ENCODE results near the gene OTUD7B.
"Not testable (repeated sequence)": the region's sequence is repeated elsewhere in the genome, so short reads cannot be mapped to it uniquely, and the experiment has no call there.

Gene OTUD7B

GRCh38 chr1:150001415-150001814, 9.1 kb downstream of the OTUD7B start:
- no peak for DNase-seq

DNA sequence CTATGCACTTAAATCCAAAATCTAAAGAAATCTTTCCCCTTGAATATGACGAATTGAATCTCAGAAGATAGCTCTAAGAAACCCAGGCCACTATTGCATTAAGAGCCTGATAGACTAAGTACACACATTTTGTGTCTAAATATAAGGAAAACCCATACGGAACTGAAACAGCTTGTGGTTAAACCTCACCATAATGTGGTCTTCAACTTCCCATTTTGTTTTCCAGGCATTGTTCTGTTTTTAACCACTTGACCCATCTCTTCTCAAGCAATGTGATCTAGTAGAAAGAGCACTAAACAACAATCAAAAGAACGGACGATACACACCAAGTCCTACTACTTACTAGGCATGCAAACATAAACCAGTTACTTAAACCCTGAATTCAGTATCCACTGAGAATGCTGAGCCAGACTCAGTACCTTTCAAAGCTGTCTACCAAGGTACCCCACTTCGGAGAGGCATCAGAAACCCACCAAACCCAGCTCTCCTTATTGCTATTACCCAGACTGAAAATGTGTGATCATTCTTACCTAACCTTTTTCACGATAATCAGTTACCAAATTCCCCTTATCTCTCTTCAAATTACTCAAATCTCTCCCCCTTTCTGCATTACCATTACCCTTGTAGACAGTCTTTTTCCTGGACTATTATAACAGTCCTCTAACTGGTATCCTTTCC, 12.8 kb downstream of the OTUD7B start:
- no peak for DNase-seq

DNA sequence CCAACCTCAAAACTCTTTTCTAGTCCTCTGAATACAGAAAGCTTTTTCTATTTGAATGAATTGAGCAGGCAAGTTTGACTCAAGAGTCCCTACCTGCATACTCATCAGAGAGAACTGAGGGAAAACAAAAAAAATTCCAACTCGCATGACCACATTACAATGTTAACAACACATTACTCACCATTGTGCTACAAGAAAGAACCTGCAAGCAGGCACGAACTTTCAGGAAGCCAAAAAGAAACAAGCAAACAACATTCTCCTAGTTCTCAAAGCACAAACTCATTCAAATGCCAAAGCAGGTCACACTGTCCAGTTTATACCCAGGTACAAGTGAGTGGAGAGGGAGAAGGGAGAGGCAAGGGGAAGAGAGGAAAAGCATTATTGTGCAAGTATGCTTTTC, 14.6 kb downstream of the OTUD7B start:
- no peak for DNase-seq

- no peak for DNase-seq
Observed at GRCh38 chr1:149993764-149994163, 16.8 kb downstream of the OTUD7B start.

- no peak for DNase-seq
Observed at GRCh38 chr1:149993181-149993580, 17.3 kb downstream of the OTUD7B start.

DNA sequence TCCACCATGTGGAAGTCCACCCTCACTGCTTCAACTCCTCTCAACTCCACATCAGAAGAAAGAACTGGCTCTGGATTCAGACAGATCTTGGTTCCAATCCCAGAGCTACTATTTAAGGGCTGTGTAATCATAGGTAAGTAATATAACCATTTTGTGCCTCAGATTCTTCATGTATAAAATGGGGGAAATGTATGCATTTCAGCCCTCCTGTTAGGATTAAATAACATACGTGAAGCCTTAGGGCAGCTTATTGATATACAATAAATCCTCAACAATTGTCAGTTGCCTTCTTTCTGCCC, 23.3 kb downstream of the OTUD7B start:
- no peak for DNase-seq

DNA sequence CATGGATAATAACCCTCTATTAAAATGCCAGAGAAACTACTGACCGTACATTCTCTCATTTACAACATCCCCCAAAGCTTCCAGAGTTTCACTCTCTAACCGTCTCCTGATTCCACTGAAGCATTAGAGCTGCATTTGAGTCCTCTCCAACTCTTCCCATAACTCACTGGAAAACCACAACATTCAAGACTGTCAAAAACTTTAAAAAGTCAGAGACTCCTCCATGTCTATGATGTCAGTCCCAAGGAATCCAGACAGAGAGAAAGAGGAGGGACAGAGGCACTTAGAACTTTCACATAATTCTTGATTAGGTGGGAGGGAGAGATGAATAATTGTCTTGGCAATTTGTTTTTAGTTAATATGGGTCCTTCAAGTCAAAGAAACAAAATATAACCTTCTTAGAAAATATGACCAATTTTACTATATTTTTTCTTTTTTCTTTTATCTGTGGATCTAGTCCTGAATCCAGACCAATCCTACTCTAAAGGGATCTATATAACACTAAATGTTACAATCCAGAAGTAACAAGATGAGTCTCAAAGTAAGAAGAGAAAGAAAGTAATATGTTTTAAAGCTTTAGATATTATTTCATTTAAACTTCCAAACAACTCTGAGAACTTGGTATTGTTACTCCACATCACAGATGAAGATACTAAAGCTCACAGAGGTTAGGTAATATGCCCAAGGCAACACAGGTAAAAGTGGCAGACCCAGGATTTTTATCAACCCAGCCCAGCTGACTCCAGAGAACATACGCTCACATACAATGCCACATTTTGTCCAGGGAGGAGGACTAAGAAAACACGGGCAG, 23.8 kb downstream of the OTUD7B start:
- DNase-seq, result no peak

DNA sequence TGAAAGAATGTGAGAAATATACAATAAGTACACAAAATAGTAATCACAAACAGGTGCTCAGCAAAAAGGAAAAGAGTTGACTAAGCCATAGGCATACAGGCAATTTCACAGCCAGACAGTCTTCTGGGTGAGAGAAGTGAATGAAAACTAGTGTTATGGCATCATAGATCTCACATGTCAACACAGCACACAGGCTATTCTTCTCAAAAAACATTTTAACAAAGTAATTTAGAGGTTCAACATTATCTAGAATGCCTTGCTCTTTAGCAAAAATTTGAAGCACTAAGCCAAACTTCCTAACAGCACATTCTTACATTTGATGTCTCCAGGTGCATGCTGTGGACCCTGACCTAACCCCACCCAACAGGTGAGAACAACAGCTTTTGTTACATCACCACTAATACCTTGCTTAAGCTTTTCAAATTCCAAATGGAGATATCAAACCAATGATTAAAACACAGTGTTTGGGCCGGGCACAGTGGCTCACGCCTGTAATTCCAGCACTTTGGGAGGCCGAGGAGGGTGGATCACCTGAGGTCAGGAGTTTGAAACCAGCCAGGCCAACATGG, 30.5 kb downstream of the OTUD7B start:
- DNase-seq, result no peak

DNA sequence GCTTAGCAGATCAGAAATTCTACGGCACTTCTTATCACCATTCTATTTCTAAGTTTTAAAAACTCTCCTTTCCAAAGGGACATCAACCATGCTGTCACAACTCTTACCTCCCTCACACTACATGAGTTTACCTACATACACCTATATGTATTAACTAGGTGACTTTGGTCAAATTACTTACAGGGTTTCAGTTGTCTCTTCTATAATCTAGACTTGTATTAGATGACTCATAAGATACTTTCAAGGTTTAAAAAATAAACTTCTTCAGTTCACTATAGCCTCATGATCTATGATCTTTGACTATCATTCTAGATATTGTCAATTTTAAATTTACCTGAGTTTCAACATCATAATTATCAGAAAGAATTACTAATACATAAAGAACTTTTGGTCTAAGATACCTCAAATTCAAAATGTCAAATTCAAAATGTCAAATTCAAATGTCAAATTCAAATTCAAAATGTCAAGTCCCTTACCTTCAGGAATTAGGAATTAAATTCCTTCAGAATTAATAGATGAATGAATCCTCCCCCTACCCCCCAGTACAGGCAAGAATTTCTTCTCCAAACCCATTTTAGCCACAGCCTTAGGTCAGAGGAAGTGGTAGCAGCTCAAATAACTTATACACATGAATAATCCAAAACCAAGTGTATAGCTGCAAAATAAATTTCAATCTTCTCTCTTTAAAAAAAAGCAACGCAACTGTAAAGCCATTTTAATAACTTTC, 31.1 kb downstream of the OTUD7B start:
- no peak for DNase-seq

DNA sequence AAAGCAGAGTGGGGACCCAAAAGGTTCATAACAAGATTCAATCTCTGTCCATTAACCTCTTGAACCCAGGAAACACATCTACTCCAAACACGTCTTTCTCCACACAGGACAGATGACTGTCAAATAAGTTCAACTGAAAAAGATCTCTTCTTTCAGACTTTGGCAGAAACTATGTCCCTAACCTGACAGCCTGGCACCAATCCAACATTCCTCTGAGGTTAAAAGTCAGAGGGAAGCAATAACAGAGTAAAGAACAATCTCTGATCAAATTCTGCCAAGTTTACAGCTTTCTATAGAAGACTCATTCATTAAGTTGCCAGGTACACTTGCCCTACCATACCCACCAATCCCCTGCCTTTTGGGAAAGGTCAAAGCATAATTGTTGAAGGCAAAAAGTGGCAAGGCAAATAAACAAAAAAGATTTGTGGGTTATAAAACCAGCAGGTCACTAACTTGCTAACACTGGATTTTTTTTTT, 31.9 kb downstream of the OTUD7B start:
- no peak for DNase-seq

- DNase-seq, result no peak
Observed at GRCh38 chr1:149977345-149977744, 33.2 kb downstream of the OTUD7B start.

GRCh38 chr1:149972547-149972946, 38.0 kb downstream of the OTUD7B start:
- no peak for DNase-seq

GRCh38 chr1:149967646-149968045, 42.9 kb downstream of the OTUD7B start:
- DNase-seq, result no peak

DNA sequence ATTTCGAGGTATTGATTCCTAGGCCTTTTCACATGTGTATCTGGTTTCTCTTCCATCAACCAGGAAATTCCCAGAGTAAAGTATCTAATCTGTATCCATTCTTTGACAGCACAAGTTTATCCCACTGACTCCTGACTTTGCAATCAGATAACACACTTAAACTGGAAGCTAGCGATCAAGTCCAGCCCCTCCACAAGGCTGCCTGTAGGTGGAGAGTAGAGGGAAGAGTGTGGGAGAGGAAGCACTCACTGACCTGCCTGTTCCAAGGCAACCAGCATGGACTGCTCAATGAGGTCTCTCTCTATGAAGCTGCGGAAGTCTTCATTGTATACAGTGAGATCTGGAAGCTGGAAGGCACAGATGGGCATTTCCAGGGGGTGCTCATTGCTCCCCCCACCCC, 43.5 kb downstream of the OTUD7B start:
- DNase-seq, result no peak

DNA sequence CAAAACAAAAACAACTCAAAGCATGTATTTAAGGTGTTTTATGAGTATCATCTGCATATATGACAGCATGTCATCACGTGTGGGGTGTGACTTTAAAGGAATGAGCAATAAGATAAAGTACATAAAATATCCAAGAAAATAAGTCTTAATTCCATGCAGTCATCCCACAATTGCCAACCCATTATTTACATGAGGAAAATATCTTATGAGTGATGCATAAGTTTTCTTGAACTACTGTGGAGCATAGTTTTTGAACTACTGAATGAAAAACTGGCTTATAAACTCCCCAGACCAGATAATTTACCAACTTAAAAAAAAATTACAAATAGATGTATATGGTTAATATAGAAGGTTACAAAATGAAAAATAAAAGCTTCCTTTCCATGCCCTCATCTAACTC, 44.1 kb downstream of the OTUD7B start:
- DNase-seq, result no peak

GRCh38 chr1:149965440-149965839, 45.1 kb downstream of the OTUD7B start:
- DNase-seq, result no peak

- DNase-seq, result no peak
Observed at GRCh38 chr1:149963358-149963757, 47.2 kb downstream of the OTUD7B start.

GRCh38 chr1:149962736-149963135, 47.8 kb downstream of the OTUD7B start:
- no peak for DNase-seq

DNA sequence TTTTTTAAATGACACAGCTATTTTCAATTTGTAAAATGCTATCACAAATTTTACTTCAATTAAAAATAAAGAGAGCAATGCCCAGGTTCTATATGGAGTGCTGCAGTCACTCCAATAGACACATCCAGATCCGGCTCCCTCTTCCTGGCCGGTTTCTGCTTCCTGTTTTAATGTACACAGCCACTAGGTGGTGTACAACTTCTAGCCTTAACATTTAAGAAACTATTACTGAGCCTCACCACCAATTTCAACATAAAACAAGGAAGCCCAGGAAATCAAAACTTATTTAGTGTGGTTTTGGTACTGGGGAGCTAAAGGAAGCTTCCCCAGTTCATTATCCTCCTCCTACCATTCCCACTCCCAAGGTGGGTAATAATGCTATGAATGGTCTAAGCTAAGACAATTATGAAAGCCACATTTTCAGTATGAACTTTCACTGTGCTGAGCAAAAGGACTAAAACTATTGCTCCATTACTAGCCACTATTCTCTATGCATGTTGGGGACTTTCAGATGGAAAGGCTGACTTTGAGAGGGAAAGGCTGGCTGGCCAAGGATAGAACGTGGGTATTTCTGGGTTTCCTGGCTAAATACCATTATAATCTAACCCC, 48.4 kb downstream of the OTUD7B start:
- no peak for DNase-seq

DNA sequence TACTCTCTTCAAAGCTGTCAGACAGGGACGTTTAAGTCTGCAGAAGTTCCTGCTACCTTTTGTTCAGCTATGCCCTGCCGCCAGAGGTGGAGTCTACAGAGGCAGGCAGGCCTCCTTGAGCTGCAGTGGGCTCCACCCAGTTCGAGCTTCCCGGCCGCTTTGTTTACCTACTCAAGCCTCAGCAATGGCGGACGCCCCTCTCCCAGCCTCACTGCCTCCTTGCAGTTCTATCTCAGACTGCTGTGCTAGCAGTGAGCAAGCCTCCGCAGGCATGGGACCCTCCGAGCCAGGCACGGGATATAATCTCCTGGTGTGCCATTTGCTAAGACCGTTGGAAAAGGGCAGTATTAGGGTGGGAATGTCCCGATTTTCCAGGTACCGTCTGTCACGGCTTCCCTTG, 53.0 kb downstream of the OTUD7B start:
- DNase-seq, result not testable (repeated sequence)

DNA sequence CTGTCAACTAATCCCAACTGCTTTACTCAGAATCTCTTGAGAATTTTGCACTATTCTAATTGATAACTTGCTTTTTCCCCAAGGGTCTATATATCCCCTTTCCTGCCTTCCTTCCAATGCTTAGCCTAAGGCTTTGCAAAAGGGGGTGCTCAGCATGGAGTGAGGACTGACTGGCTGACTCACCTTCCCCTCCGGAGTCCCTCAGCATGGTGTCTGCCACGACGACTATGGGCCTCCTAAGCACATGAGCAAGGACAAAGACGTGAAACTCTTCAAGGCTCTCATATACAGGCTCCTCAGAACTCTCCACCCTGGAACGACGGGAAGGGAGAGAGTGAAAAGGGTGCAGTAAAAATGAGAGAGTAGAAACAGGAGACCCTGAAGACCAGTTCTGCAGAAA, 60.6 kb downstream of the OTUD7B start:
- no peak for DNase-seq

DNA sequence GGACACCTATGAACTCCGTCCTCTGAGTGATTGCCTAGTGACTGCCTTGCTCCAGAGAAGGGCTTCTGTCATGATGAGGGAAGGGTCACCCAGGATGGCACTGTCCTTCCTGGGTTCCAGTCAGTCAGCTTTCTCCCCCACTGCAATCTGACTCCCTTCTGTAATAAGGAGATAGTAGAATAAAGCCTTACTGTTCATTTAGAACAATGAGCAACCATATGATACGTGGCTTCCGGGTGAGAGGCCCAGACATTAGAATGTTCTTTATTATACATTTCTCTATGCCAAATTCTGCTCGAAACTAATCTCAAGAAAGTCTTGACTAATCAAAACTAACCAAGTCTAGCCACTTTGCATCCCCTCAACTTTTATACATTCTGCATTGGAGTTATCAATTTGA, 65.3 kb downstream of the OTUD7B start:
- no peak for DNase-seq

GRCh38 chr1:149942885-149943284, 67.6 kb downstream of the OTUD7B start:
- DNase-seq, result no peak

Measured in NK-92 treated with Interleukin-12 subunit alpha and Interleukin-12 subunit beta, amount 100 ng/mL, for 24 hours (cell line).